Measurements from ENCODE around the gene HIVEP3.

Gene HIVEP3

DNA sequence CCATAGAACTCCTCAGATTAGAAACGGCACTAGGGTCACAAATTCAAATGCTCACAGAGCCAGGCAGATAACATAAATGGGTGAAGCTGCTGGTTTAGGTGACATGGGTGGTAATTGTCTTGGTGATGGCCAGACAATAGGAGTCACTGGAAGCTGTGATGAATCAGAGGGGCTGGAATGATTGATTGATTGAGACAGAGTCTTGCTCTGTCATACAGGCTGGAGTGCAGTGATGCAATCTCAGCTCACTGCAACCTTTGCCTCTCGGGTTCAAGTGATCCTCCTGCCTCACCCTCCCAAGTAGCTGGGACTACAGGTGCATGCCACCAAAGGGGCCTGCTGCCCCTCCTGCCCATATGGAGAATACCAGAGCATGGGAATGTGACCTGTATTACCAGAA, 63.0 kb downstream of the HIVEP3 start (continued):
- no peak for TF ChIP-seq ZBTB17 (tag by site-specific recombination; IDR thresholded peaks at IDR 0.05)

- TF ChIP-seq KLF9 (tag by site-specific recombination; IDR thresholded peaks at IDR 0.05; ENCODE audit: low read depth): no peak
- peak; percentile 70 for TF ChIP-seq SCRT2 (tag by site-specific recombination; IDR thresholded peaks at IDR 0.05)
- TF ChIP-seq ZIC2 (tag by site-specific recombination; IDR thresholded peaks at IDR 0.05): peak; percentile 44; the same call in 1 of the 2 replicates
- no peak for TF ChIP-seq ZNF76 (tag by site-specific recombination; IDR thresholded peaks at IDR 0.05; ENCODE audit: borderline replicate concordance, low read depth)
- TF ChIP-seq ZNF596 (tag by site-specific recombination; IDR thresholded peaks at IDR 0.05): peak; percentile 64; the same call in 1 of the 2 replicates
- TF ChIP-seq FEZF1 (tag by site-specific recombination; IDR thresholded peaks at IDR 0.05): no peak
- no peak for TF ChIP-seq ZNF221 (tag by site-specific recombination; IDR thresholded peaks at IDR 0.05; ENCODE audit: borderline replicate concordance)
- TF ChIP-seq ZFP41 (tag by site-specific recombination; IDR thresholded peaks at IDR 0.05; ENCODE audit: borderline replicate concordance): no peak
- no peak for TF ChIP-seq ZNF114 (tag by site-specific recombination; IDR thresholded peaks at IDR 0.05)
- H3K4me3 ChIP-seq (ENCODE audit: low read depth, low read length): no peak overlapping the region
- CTCF ChIA-PET: no interaction called here
- no peak overlapping the region for H3K27ac ChIP-seq (ENCODE audit: extremely low read depth, low read depth, low read length)
- no peaks in the 10 kb centered on the region; the same call in 1 of the 2 replicates for H3K4me1 ChIP-seq (ENCODE audit: control insufficient read depth, insufficient read depth, low read length)
- no peaks in the 10 kb centered on the region for H3K36me3 ChIP-seq (ENCODE audit: control insufficient read depth in 2 of 2, insufficient read depth in 1 of 2, low read length in 2 of 2)
- H3K9me3 ChIP-seq (ENCODE audit: control insufficient read depth, insufficient read depth, low read depth, low read length): no peaks in the 10 kb centered on the region
- POLR2A ChIA-PET: no interaction called here
Observed at GRCh38 chr1:41853907-41854306, 64.8 kb downstream of the HIVEP3 start.

GRCh38 chr1:41852091-41852490, 66.6 kb downstream of the HIVEP3 start:
- POLR2A ChIA-PET: no interaction called here
- Histone ChIP-seq H3K27ac (ENCODE audit: extremely low read depth, low read depth, low read length) (no peak overlapping the region), H3K4me3 (ENCODE audit: low read depth, low read length) (no peak overlapping the region), H3K9me3 (ENCODE audit: control insufficient read depth, insufficient read depth, low read depth, low read length) (no peaks in the 10 kb centered on the region), H3K4me1 (ENCODE audit: control insufficient read depth, insufficient read depth, low read length) (no peaks in the 10 kb centered on the region; the same call in 1 of the 2 replicates), H3K36me3 (ENCODE audit: control insufficient read depth in 2 of 2, insufficient read depth in 1 of 2, low read length in 2 of 2) (no peaks in the 10 kb centered on the region)
- TF ChIP-seq ZNF157 (tag by site-specific recombination; IDR thresholded peaks at IDR 0.05) (no peak), ZNF10 (tag by site-specific recombination; IDR thresholded peaks at IDR 0.05) (no peak)
- CTCF ChIA-PET: no interaction called here

- TF ChIP-seq ZFHX2 (tag by site-specific recombination; conservative IDR thresholded peaks at IDR 0.05): no peak
- TF ChIP-seq ZNF571 (tag by site-specific recombination; IDR thresholded peaks at IDR 0.05): no peak
- no peak for TF ChIP-seq ZBTB7A (tag by site-specific recombination; IDR thresholded peaks at IDR 0.05; ENCODE audit: low read depth)
- TF ChIP-seq RBAK (tag by site-specific recombination; IDR thresholded peaks at IDR 0.05): no peak
- TF ChIP-seq SCRT1 (tag by site-specific recombination; IDR thresholded peaks at IDR 0.05; ENCODE audit: borderline replicate concordance): no peak
- TF ChIP-seq, protein P1, sequence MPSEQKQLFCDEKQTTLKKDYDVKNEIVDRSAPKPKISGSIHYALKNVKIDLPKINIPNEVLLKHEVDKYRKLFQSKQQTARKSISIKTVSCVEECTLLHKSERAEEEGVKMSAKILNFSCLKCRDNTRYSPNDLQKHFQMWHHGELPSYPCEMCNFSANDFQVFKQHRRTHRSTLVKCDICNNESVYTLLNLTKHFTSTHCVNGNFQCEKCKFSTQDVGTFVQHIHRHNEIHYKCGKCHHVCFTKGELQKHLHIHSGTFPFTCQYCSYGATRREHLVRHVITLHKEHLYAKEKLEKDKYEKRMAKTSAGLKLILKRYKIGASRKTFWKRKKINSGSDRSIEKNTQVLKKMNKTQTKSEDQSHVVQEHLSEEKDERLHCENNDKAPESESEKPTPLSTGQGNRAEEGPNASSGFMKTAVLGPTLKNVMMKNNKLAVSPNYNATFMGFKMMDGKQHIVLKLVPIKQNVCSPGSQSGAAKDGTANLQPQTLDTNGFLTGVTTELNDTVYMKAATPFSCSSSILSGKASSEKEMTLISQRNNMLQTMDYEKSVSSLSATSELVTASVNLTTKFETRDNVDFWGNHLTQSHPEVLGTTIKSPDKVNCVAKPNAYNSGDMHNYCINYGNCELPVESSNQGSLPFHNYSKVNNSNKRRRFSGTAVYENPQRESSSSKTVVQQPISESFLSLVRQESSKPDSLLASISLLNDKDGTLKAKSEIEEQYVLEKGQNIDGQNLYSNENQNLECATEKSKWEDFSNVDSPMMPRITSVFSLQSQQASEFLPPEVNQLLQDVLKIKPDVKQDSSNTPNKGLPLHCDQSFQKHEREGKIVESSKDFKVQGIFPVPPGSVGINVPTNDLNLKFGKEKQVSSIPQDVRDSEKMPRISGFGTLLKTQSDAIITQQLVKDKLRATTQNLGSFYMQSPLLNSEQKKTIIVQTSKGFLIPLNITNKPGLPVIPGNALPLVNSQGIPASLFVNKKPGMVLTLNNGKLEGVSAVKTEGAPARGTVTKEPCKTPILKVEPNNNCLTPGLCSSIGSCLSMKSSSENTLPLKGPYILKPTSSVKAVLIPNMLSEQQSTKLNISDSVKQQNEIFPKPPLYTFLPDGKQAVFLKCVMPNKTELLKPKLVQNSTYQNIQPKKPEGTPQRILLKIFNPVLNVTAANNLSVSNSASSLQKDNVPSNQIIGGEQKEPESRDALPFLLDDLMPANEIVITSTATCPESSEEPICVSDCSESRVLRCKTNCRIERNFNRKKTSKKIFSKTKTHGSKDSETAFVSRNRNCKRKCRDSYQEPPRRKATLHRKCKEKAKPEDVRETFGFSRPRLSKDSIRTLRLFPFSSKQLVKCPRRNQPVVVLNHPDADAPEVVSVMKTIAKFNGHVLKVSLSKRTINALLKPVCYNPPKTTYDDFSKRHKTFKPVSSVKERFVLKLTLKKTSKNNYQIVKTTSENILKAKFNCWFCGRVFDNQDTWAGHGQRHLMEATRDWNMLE (tag by site-specific recombination; conservative IDR thresholded peaks at IDR 0.05; ENCODE audit: low read depth): no peak
- no peak for TF ChIP-seq ZNF423 (tag by site-specific recombination; IDR thresholded peaks at IDR 0.05)
- TF ChIP-seq, protein P2, sequence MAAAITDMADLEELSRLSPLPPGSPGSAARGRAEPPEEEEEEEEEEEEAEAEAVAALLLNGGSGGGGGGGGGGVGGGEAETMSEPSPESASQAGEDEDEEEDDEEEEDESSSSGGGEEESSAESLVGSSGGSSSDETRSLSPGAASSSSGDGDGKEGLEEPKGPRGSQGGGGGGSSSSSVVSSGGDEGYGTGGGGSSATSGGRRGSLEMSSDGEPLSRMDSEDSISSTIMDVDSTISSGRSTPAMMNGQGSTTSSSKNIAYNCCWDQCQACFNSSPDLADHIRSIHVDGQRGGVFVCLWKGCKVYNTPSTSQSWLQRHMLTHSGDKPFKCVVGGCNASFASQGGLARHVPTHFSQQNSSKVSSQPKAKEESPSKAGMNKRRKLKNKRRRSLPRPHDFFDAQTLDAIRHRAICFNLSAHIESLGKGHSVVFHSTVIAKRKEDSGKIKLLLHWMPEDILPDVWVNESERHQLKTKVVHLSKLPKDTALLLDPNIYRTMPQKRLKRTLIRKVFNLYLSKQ (tag by site-specific recombination; IDR thresholded peaks at IDR 0.05; ENCODE audit: borderline replicate concordance): no peak
- no peak for TF ChIP-seq ZNF645 (tag by site-specific recombination; IDR thresholded peaks at IDR 0.05)
- Histone ChIP-seq H3K27ac (ENCODE audit: extremely low read depth, low read depth, low read length) (no peak overlapping the region), H3K4me1 (ENCODE audit: control insufficient read depth, insufficient read depth, low read length) (no peaks in the 10 kb centered on the region; the same call in 1 of the 2 replicates), H3K36me3 (ENCODE audit: control insufficient read depth in 2 of 2, insufficient read depth in 1 of 2, low read length in 2 of 2) (no peaks in the 10 kb centered on the region), H3K4me3 (ENCODE audit: low read depth, low read length) (no peak overlapping the region), H3K9me3 (ENCODE audit: control insufficient read depth, insufficient read depth, low read depth, low read length) (no peaks in the 10 kb centered on the region)
- ChIA-PET CTCF (no interaction called here), POLR2A (no interaction called here)
Observed at GRCh38 chr1:41851589-41851988, 67.1 kb downstream of the HIVEP3 start.

Measured in HEK293 (cell line).